NCI-H2107 (cell line): ENCODE measurements around the gene ZMYND12.

ENCODE experiments used
- DNase-seq: peaks from one replicate; lab custom pipeline; 2025; lab: John Stamatoyannopoulos, UW

The ZMYND12 gene

GRCh38 chr1:42392967-42393848, 62.6 kb downstream of the ZMYND12 start:
- DNase-seq = no peak

GRCh38 chr1:42392255-42392654, 63.6 kb downstream of the ZMYND12 start:
- no peak for DNase-seq

- no peak for DNase-seq
Observed at GRCh38 chr1:42386051-42386450, 69.8 kb downstream of the ZMYND12 start.

- no peak for DNase-seq
Observed at GRCh38 chr1:42385283-42385682, 70.5 kb downstream of the ZMYND12 start.

GRCh38 chr1:42381280-42381673, 74.5 kb downstream of the ZMYND12 start:
- DNase-seq = no peak

GRCh38 chr1:42380586-42381279, 75.1 kb downstream of the ZMYND12 start, which contains the start of gene RIMKLA:
Gene RIMKLA, plus strand, starts transcription at chr1:42380792. Its CDS starts 143 bp downstream, at chr1:42380935.
- DNase-seq = peak; percentile 69
